ENCODE measurements around the gene ZDHHC9. TPM values are rescaled to one million over a fixed set of nuclear protein-coding genes. Genes with fewer than 3 reads are reported as not detected.

The ZDHHC9 gene
- total RNA-seq, 2 experiments from 2014 or later = 9.0 to 11.0 TPM

- H3K9me3 Mint-ChIP-seq = no peaks in the 10 kb centered on the region
- peak; percentile 58 for DNase-seq
- intact Hi-C loops (cut with micrococcal nuclease) = no loop called here
Observed at GRCh38 chrX:129771266-129771995, 72.3 kb downstream of the ZDHHC9 start.

GRCh38 chrX:129769467-129770154 is 74.1 kb downstream of the ZDHHC9 start:
- H3K4me3 Mint-ChIP-seq = peak overlapping the region; percentile 57
- H3K27me3 Mint-ChIP-seq = no peaks in the 10 kb centered on the region
- no peaks in the 10 kb centered on the region for H3K36me3 Mint-ChIP-seq
- POLR2A ChIA-PET = interaction anchor here (0.6 to 5.2 kb wide), 4 partner anchors 8 to 33 kb away, joined by 3 to 32 read pairs (median 6); no protein-coding TSS in a partner anchor
- H3K27ac Mint-ChIP-seq = peak overlapping the region; percentile 85
- DNase-seq = peak; percentile 84
- H3K9me3 Mint-ChIP-seq = no peaks in the 10 kb centered on the region
- intact Hi-C loops (cut with micrococcal nuclease) = loop anchor here (1.0 kb wide), 2 partner anchors 10 to 12 kb away; no protein-coding TSS in a partner anchor
- CTCF ChIA-PET = interaction anchor here (1.3 to 3.1 kb wide), 4 partner anchors 10 to 53 kb away, joined by 3 to 9 read pairs (median 6); partner anchors contain the start of gene SASH3
- peaks cover 61% of the 10 kb centered on the region for H3K4me1 Mint-ChIP-seq (ENCODE audit: low read depth)

More at GRCh38 chrX:129771266-129771995, 72.3 kb downstream of the ZDHHC9 start:
- ChIA-PET CTCF (interaction anchor here (1.5 to 3.1 kb wide), 3 partner anchors 8 to 16 kb away, joined by 5 to 9 read pairs (median 9); partner anchors contain the start of gene SASH3), POLR2A (interaction anchor here (0.5 to 5.2 kb wide), 7 partner anchors 10 to 326 kb away, joined by 3 to 32 read pairs (median 5); no protein-coding TSS in a partner anchor)
- Mint-ChIP-seq H3K36me3 (no peaks in the 10 kb centered on the region), H3K4me1 (ENCODE audit: low read depth) (peaks cover 67% of the 10 kb centered on the region), H3K27ac (peak overlapping the region; percentile 95), H3K4me3 (peak overlapping the region; percentile 26), H3K27me3 (no peaks in the 10 kb centered on the region)

- H3K9me3 Mint-ChIP-seq = no peaks in the 10 kb centered on the region
- ChIA-PET POLR2A (interaction anchor here (0.8 to 5.2 kb wide), 6 partner anchors 9 to 13 kb away, joined by 3 to 32 read pairs (median 4); partner anchors contain the start of gene SASH3), CTCF (interaction anchor here (1.1 to 3.1 kb wide), 5 partner anchors 9 to 54 kb away, joined by 3 to 9 read pairs (median 5); partner anchors contain the start of gene SASH3)
- peak overlapping the region; percentile 85 for H3K27ac Mint-ChIP-seq
- no peaks in the 10 kb centered on the region for H3K36me3 Mint-ChIP-seq
- H3K4me3 Mint-ChIP-seq = peak overlapping the region; percentile 57
- no peaks in the 10 kb centered on the region for H3K27me3 Mint-ChIP-seq
- intact Hi-C loops (cut with micrococcal nuclease) = loop anchor here (1.0 kb wide), 2 partner anchors 10 to 12 kb away; no protein-coding TSS in a partner anchor
- DNase-seq = no peak
- H3K4me1 Mint-ChIP-seq (ENCODE audit: low read depth) = peaks cover 54% of the 10 kb centered on the region
Observed at GRCh38 chrX:129768586-129769466, 74.9 kb downstream of the ZDHHC9 start.

GRCh38 chrX:129768186-129768585 is 75.5 kb downstream of the ZDHHC9 start:
- intact Hi-C loops (cut with micrococcal nuclease) = no loop called here
- no peak overlapping the region for H3K4me3 Mint-ChIP-seq
- H3K9me3 Mint-ChIP-seq = no peaks in the 10 kb centered on the region
- no peak for DNase-seq
- H3K27ac Mint-ChIP-seq = peak overlapping the region; percentile 85
- CTCF ChIA-PET = interaction anchor here (1.1 to 3.1 kb wide), 5 partner anchors 8 to 55 kb away, joined by 3 to 9 read pairs (median 8); partner anchors contain the start of gene SASH3
- POLR2A ChIA-PET = interaction anchor here (0.7 to 1.3 kb wide), 4 partner anchors 8 to 13 kb away, joined by 3 to 4 read pairs (median 3); partner anchors contain the start of gene SASH3
- no peaks in the 10 kb centered on the region for H3K36me3 Mint-ChIP-seq
- no peaks in the 10 kb centered on the region for H3K27me3 Mint-ChIP-seq
- H3K4me1 Mint-ChIP-seq (ENCODE audit: low read depth) = peaks cover 48% of the 10 kb centered on the region

GRCh38 chrX:129763666-129764065 is 80.0 kb downstream of the ZDHHC9 start:
- POLR2A ChIA-PET = interaction anchor here (0.8 kb wide), 1 partner anchor 13 kb away, joined by 3 read pairs; no protein-coding TSS in a partner anchor
- intact Hi-C loops (cut with micrococcal nuclease) = no loop called here
- H3K4me1 Mint-ChIP-seq (ENCODE audit: low read depth) = peaks cover 50% of the 10 kb centered on the region

GRCh38 chrX:129762448-129762847 is 81.2 kb downstream of the ZDHHC9 start:
- Mint-ChIP-seq H3K27me3 (no peaks in the 10 kb centered on the region), H3K4me1 (ENCODE audit: low read depth) (peaks cover 50% of the 10 kb centered on the region), H3K27ac (no peak overlapping the region), H3K9me3 (no peaks in the 10 kb centered on the region), H3K36me3 (no peaks in the 10 kb centered on the region), H3K4me3 (no peak overlapping the region)
- ChIA-PET CTCF (no interaction called here), POLR2A (no interaction called here)
- DNase-seq = no peak
- intact Hi-C loops (cut with micrococcal nuclease) = no loop called here

More at GRCh38 chrX:129763666-129764065, 80.0 kb downstream of the ZDHHC9 start:
- Mint-ChIP-seq H3K36me3 (no peaks in the 10 kb centered on the region), H3K4me3 (no peak overlapping the region), H3K27ac (no peak overlapping the region), H3K9me3 (no peaks in the 10 kb centered on the region), H3K27me3 (no peaks in the 10 kb centered on the region)
- no peak for DNase-seq
- CTCF ChIA-PET = no interaction called here

GRCh38 chrX:129761596-129761995 is 82.1 kb downstream of the ZDHHC9 start:
- Mint-ChIP-seq H3K27ac (peak overlapping the region; percentile 62), H3K4me1 (ENCODE audit: low read depth) (peaks cover 49% of the 10 kb centered on the region), H3K27me3 (no peaks in the 10 kb centered on the region), H3K4me3 (no peak overlapping the region), H3K36me3 (no peaks in the 10 kb centered on the region), H3K9me3 (no peaks in the 10 kb centered on the region)
- POLR2A ChIA-PET = no interaction called here
- CTCF ChIA-PET = no interaction called here
- no peak for DNase-seq
- intact Hi-C loops (cut with micrococcal nuclease) = no loop called here

GRCh38 chrX:129760981-129761380 is 82.7 kb downstream of the ZDHHC9 start:
- H3K9me3 Mint-ChIP-seq = no peaks in the 10 kb centered on the region
- no peak overlapping the region for H3K4me3 Mint-ChIP-seq
- H3K27me3 Mint-ChIP-seq = no peaks in the 10 kb centered on the region
- POLR2A ChIA-PET = no interaction called here
- H3K36me3 Mint-ChIP-seq = no peaks in the 10 kb centered on the region
- intact Hi-C loops (cut with micrococcal nuclease) = no loop called here
- DNase-seq = no peak
- CTCF ChIA-PET = interaction anchor here (3.3 kb wide), 1 partner anchor 20 kb away, joined by 40 read pairs; the partner anchor contains the start of gene SASH3
- H3K4me1 Mint-ChIP-seq (ENCODE audit: low read depth) = peaks cover 52% of the 10 kb centered on the region
- peak overlapping the region; percentile 90 for H3K27ac Mint-ChIP-seq

- Mint-ChIP-seq H3K4me1 (ENCODE audit: low read depth) (peaks cover 53% of the 10 kb centered on the region), H3K4me3 (no peak overlapping the region), H3K27me3 (no peaks in the 10 kb centered on the region), H3K36me3 (no peaks in the 10 kb centered on the region), H3K27ac (peak overlapping the region; percentile 90), H3K9me3 (no peaks in the 10 kb centered on the region)
- intact Hi-C loops (cut with micrococcal nuclease) = no loop called here
- DNase-seq = no peak
- ChIA-PET CTCF (interaction anchor here (1.3 to 3.3 kb wide), 6 partner anchors 8 to 63 kb away, joined by 3 to 40 read pairs (median 6); partner anchors contain the start of gene SASH3), POLR2A (interaction anchor here (0.8 to 3.4 kb wide), 6 partner anchors 8 to 84 kb away, joined by 3 to 58 read pairs (median 4); partner anchors contain the start of genes SASH3 and ZDHHC9)
Observed at GRCh38 chrX:129760155-129760554, 83.5 kb downstream of the ZDHHC9 start.

GRCh38 chrX:129759576-129760061 is 84.1 kb downstream of the ZDHHC9 start:
- Mint-ChIP-seq H3K9me3 (no peaks in the 10 kb centered on the region), H3K27ac (peak overlapping the region; percentile 90), H3K36me3 (no peaks in the 10 kb centered on the region), H3K27me3 (no peaks in the 10 kb centered on the region), H3K4me1 (ENCODE audit: low read depth) (peaks cover 57% of the 10 kb centered on the region), H3K4me3 (peak overlapping the region; percentile 46)
- intact Hi-C loops (cut with micrococcal nuclease) = loop anchor here (1.0 to 10.0 kb wide), 4 partner anchors 10 to 155 kb away; no protein-coding TSS in a partner anchor
- CTCF ChIA-PET = interaction anchor here (0.7 to 3.3 kb wide), 7 partner anchors 9 to 63 kb away, joined by 3 to 40 read pairs (median 5); partner anchors contain the start of gene SASH3
- POLR2A ChIA-PET = interaction anchor here (0.8 to 3.4 kb wide), 6 partner anchors 9 to 84 kb away, joined by 3 to 58 read pairs (median 4); partner anchors contain the start of genes SASH3 and ZDHHC9
- peak; percentile 81 for DNase-seq

Data from activated CD4-positive, alpha-beta memory T cell treated with anti-CD3 and anti-CD28 coated beads for 36 hours (primary cell).